Activated CD4-positive, CD25-positive, alpha-beta regulatory T cell treated with anti-CD3 and anti-CD28 coated beads, Interleukin-2, amount 50 U/mL, for 24 hours (primary cell): ENCODE data around the gene SLC19A1.
A peak's percentile ranks its signal among the peaks of the same experiment; 100 is the strongest.

Experiments used
- ATAC-seq, 2 donors: fragments of 150-1000 bp; cut with Tn5 transposase; one replicate each; pipeline ENCODE4 v1.10.0; 2021; ENCODE audit warnings: mild to moderate bottlenecking in 1 of 2, moderate library complexity in 1 of 2

The SLC19A1 gene

GRCh38 chr21:45488931-45489721 is 53.1 kb downstream of the SLC19A1 start:
- ATAC-seq = no peak

- ATAC-seq = no peak
Measured at GRCh38 chr21:45487891-45488600, 54.2 kb downstream of the SLC19A1 start.

- no peak for ATAC-seq
Measured at GRCh38 chr21:45487161-45487806, 55.0 kb downstream of the SLC19A1 start.

- no peak for ATAC-seq
Measured at GRCh38 chr21:45486443-45487160, 55.6 kb downstream of the SLC19A1 start.

- ATAC-seq = no peak
Measured at GRCh38 chr21:45485686-45486442, 56.4 kb downstream of the SLC19A1 start.

- no peak for ATAC-seq
Measured at GRCh38 chr21:45484318-45484717, 57.9 kb downstream of the SLC19A1 start.

- ATAC-seq = peak; percentile 36 to 45
Measured at GRCh38 chr21:45482899-45483821, 59.1 kb downstream of the SLC19A1 start.

- no peak for ATAC-seq
Measured at GRCh38 chr21:45481977-45482898, 60.0 kb downstream of the SLC19A1 start.

GRCh38 chr21:45481566-45481965 is 60.7 kb downstream of the SLC19A1 start:
- no peak for ATAC-seq

- no peak for ATAC-seq
Measured at GRCh38 chr21:45480701-45481500, 61.3 kb downstream of the SLC19A1 start.

- no peak for ATAC-seq
Measured at GRCh38 chr21:45479691-45480675, 62.3 kb downstream of the SLC19A1 start.

- ATAC-seq = no peak
Measured at GRCh38 chr21:45478816-45479669, 63.2 kb downstream of the SLC19A1 start.

- ATAC-seq = peak; percentile 77 to 83
Measured at GRCh38 chr21:45478115-45478801, 64.0 kb downstream of the SLC19A1 start.

GRCh38 chr21:45477176-45478114 is 64.8 kb downstream of the SLC19A1 start:
- no peak for ATAC-seq

GRCh38 chr21:45476582-45476981 is 65.7 kb downstream of the SLC19A1 start:
- ATAC-seq = no peak
